H1 (cell line): ENCODE measurements around the gene MLF2.

ENCODE experiments used
- BRCA1 ChIP-seq: IDR thresholded peaks from 2 replicates; pipeline ENCODE4 v1.6.1; 2012; ENCODE audit warnings: low read depth, low read length, improper control_type of control experiment
- CHD1 ChIP-seq: IDR thresholded peaks from 2 replicates; pipeline ENCODE4 v1.6.1; 2012; ENCODE audit warnings: low read depth, low read length, improper control_type of control experiment
- CTCF ChIP-seq, 3 experiments: IDR thresholded peaks; 1 replicate in 2 of 3; 2 replicates in 1 of 3; pipeline versions ENCODE4 v1.5.1 to v1.6.1; 2011; ENCODE audit warnings: low read length in 3 of 3, mild to moderate bottlenecking in 3 of 3, inconsistent platforms in 2 of 3, low read depth in 1 of 3, moderate library complexity in 1 of 3; ENCODE audit not compliant: insufficient read depth in 1 of 3; ENCODE audit errors: control extremely low read depth in 1 of 3
- EZH2 ChIP-seq: fragments of 200-600 bp; sonication (generic); IDR thresholded peaks from 2 replicates; pipeline ENCODE4 v1.7.1; 2012; ENCODE audit warnings: low read depth, mild to moderate bottlenecking, moderate library complexity, low read length, inconsistent platforms; ENCODE audit not compliant: severe bottlenecking
- GABPA ChIP-seq: IDR thresholded peaks from 2 replicates; pipeline ENCODE4 v1.6.1; 2011; ENCODE audit warnings: mild to moderate bottlenecking, low read length, moderate library complexity, borderline replicate concordance; ENCODE audit not compliant: insufficient read depth
- SRF ChIP-seq: IDR thresholded peaks from 2 replicates; pipeline ENCODE4 v1.6.1; 2011; ENCODE audit warnings: mild to moderate bottlenecking, low read depth, low read length, moderate library complexity
- YY1 ChIP-seq: IDR thresholded peaks from 2 replicates; pipeline ENCODE4 v1.6.1; 2011; ENCODE audit warnings: low read depth, mild to moderate bottlenecking, low read length

- TF ChIP-seq EZH2: no peak
- TF ChIP-seq SRF: no peak
- no peak for TF ChIP-seq CTCF (IDR thresholded peaks at IDR 0.05; ENCODE audit: control extremely low read depth in 1 of 3, insufficient read depth in 1 of 3, low read depth in 1 of 3, low read length in 3 of 3)
- no peak for TF ChIP-seq BRCA1
- no peak for TF ChIP-seq GABPA
- no peak for TF ChIP-seq CHD1
- no peak for TF ChIP-seq YY1
Measured at GRCh38 chr12:6765634-6766581, 13.0 kb upstream of the MLF2 start, which contains the start of gene PTMS.
